HepG2 (cell line): ENCODE data around the gene MYH9. TPM values are rescaled to one million over a fixed set of nuclear protein-coding genes. Genes with fewer than 3 reads are reported as not detected.

Experiments used
- ATAC-seq: fragments of 200-7000 bp; cut with Tn5 transposase; 3 replicates; pipeline ENCODE4 v1.9.1; 2020; ENCODE audit warnings: mild to moderate bottlenecking, moderate library complexity
- BruUV-seq: library from RNA; stranded (reverse); fragments of 400-500 nt; replicated peaks from 2 replicates; lab custom pipeline; 2021; lab: Mats Ljungman, UMichigan
- CTCF ChIA-PET: fragments of 300-600 bp; formaldehyde crosslinking; extraction: SDS; loops from one replicate; lab custom pipeline; 2021; ENCODE audit warnings: low total read pairs, inconsistent platforms, low intra/inter-chr PET ratio; lab: Yijun Ruan, JAX
- POLR2A ChIA-PET: fragments of 350-600 bp; sonication (Branson Sonifier 250); formaldehyde crosslinking; loops from one replicate; lab custom pipeline; 2020; ENCODE audit warnings: antibody characterized with exemption, inconsistent platforms; lab: Yijun Ruan, JAX
- DNase-seq: peaks from one replicate; pipeline ENCODE4 v3.0.0-alpha.2; 2015; ENCODE audit warnings: low spot score
- FAIRE-seq: peaks from 3 replicates; lab custom pipeline; 2011; peaks lifted over from hg19 to GRCh38; lab: Jason Lieb, UNC
- H2AFZ ChIP-seq: one replicate; pipeline ENCODE4 v1.6.1; 2011; ENCODE audit warnings: low read length, inconsistent platforms
- H3K27ac ChIP-seq: fragments of 300-600 bp; 3 replicates; pipeline ENCODE4 v1.8.0; 2011; ENCODE audit warnings: mixed run types, mild to moderate bottlenecking, mixed read lengths, low read length, inconsistent platforms; ENCODE audit not compliant: insufficient read depth; ENCODE audit errors: extremely low read length
- H3K27me3 ChIP-seq, 2 experiments: fragments of 200-600 bp in 1 of 2; 2 replicates in 1 of 2; 3 replicates in 1 of 2; pipeline versions ENCODE4 v1.6.0 to v1.8.0; 2011; ENCODE audit warnings: low read length in 2 of 2, mild to moderate bottlenecking in 2 of 2, moderate library complexity in 2 of 2, inconsistent platforms in 1 of 2; ENCODE audit not compliant: insufficient read depth in 2 of 2, control insufficient read depth in 1 of 2
- H3K36me3 ChIP-seq, 2 experiments: fragments of 200-600 bp in 1 of 2; replicated peaks in 1 of 2; 2 replicates in 1 of 2; 3 replicates in 1 of 2; pipeline versions ENCODE4 v1.5.1 to v1.8.0; 2011; ENCODE audit warnings: low read length in 2 of 2, inconsistent platforms in 1 of 2; ENCODE audit not compliant: insufficient read depth in 2 of 2, control insufficient read depth in 1 of 2
- H3K4me1 ChIP-seq: 2 replicates; pipeline ENCODE4 v1.5.1; 2012; ENCODE audit warnings: low read length, inconsistent platforms; ENCODE audit not compliant: insufficient read depth
- H3K4me2 ChIP-seq: 2 replicates; pipeline ENCODE4 v1.6.0; 2011; ENCODE audit warnings: low read depth, low read length, inconsistent platforms
- H3K4me3 ChIP-seq, 3 experiments: fragments of 200-600 bp in 1 of 3; sonication (generic), shearing (Covaris generic) in 1 of 3; replicated peaks in 1 of 3; 2 replicates each; pipeline ENCODE4 v1.5.1; 2011 to 2016; ENCODE audit warnings: low read length in 3 of 3, inconsistent platforms in 2 of 3, low read depth in 2 of 3, mild to moderate bottlenecking in 2 of 3, control low read depth in 1 of 3, mixed read lengths in 1 of 3; ENCODE audit not compliant: insufficient read depth in 1 of 3
- H3K79me2 ChIP-seq: one replicate; pipeline ENCODE4 v1.6.1; 2011; ENCODE audit warnings: low read length, inconsistent platforms; ENCODE audit not compliant: insufficient read depth
- H3K9ac ChIP-seq: 2 replicates; pipeline ENCODE4 v1.6.0; 2011; ENCODE audit warnings: mild to moderate bottlenecking, low read depth, low read length, inconsistent platforms; ENCODE audit not compliant: insufficient read depth
- H3K9me3 ChIP-seq: 2 replicates; pipeline ENCODE4 v1.5.1; 2012; ENCODE audit warnings: mild to moderate bottlenecking, low read length
- H4K20me1 ChIP-seq: 2 replicates; pipeline ENCODE4 v1.6.0; 2011; ENCODE audit warnings: inconsistent platforms, mild to moderate bottlenecking, low read length, moderate library complexity; ENCODE audit not compliant: insufficient read depth
- AGO2 ChIP-seq: fragments of 200-400 bp; formaldehyde crosslinking; optimal IDR thresholded peaks from 2 replicates; pipeline ENCODE3; 2017; ENCODE audit warnings: mild to moderate bottlenecking, low read depth, low read length, moderate library complexity
- BRF2 ChIP-seq: sonication (generic); formaldehyde crosslinking; IDR thresholded peaks from 2 replicates; pipeline ENCODE4 v1.8.1; 2022; ENCODE audit warnings: mild to moderate bottlenecking, missing genetic modification reagents
- CAMTA2 ChIP-seq: sonication (generic); formaldehyde crosslinking; IDR thresholded peaks from 2 replicates; pipeline ENCODE4 v1.4.0; 2020; ENCODE audit warnings: mild to moderate bottlenecking, missing genetic modification reagents, borderline replicate concordance
- CCDC6 ChIP-seq: sonication (generic); formaldehyde crosslinking; IDR thresholded peaks from 2 replicates; pipeline ENCODE4 v1.8.1; 2022; ENCODE audit warnings: mild to moderate bottlenecking, missing genetic modification reagents, moderate library complexity
- ELF3 ChIP-seq: IDR thresholded peaks from 2 replicates; pipeline ENCODE4 v1.6.1; 2016; ENCODE audit warnings: missing genetic modification reagents, missing compliant biosample characterization
- KDM1A ChIP-seq: IDR thresholded peaks from 2 replicates; pipeline ENCODE4 v1.6.1; 2016; ENCODE audit warnings: missing compliant biosample characterization
- MLX ChIP-seq: IDR thresholded peaks from 2 replicates; pipeline ENCODE4 v1.6.1; 2016
- NCOA1 ChIP-seq: sonication (generic); formaldehyde crosslinking; IDR thresholded peaks from 2 replicates; pipeline ENCODE4 v1.9.0; 2021; ENCODE audit warnings: missing genetic modification reagents
- NFKBIZ ChIP-seq: IDR thresholded peaks from 2 replicates; pipeline ENCODE4 v1.6.1; 2018; ENCODE audit warnings: missing genetic modification reagents, missing compliant biosample characterization
- NR0B2 ChIP-seq: sonication (generic); formaldehyde crosslinking; IDR thresholded peaks from 2 replicates; pipeline ENCODE4 v1.4.0; 2020; ENCODE audit warnings: mild to moderate bottlenecking, missing genetic modification reagents
- PAXIP1 ChIP-seq: sonication (generic); formaldehyde crosslinking; conservative IDR thresholded peaks from 2 replicates; pipeline ENCODE4 v1.4.0; 2020; ENCODE audit warnings: mild to moderate bottlenecking, missing genetic modification reagents, moderate library complexity
- RBM22 ChIP-seq: fragments of 200-400 bp; formaldehyde crosslinking; optimal IDR thresholded peaks from 2 replicates; pipeline ENCODE3; 2017; ENCODE audit warnings: mild to moderate bottlenecking, low read length, moderate library complexity
- RELA ChIP-seq: sonication (generic); formaldehyde crosslinking; IDR thresholded peaks from 2 replicates; pipeline ENCODE4 v1.4.0; 2020; ENCODE audit warnings: missing genetic modification reagents
- SOX6 ChIP-seq, 2 experiments: fragments of 450-650 bp in 1 of 2; sonication (generic) in 1 of 2; formaldehyde crosslinking in 1 of 2; IDR thresholded peaks; 2 replicates each; pipeline versions ENCODE4 v1.4.0 to v1.6.1; 2017 to 2020; ENCODE audit warnings: antibody characterized with exemption in 1 of 2, mild to moderate bottlenecking in 1 of 2, missing genetic modification reagents in 1 of 2
- YEATS2 ChIP-seq: sonication (generic); formaldehyde crosslinking; IDR thresholded peaks from 2 replicates; pipeline ENCODE4 v1.4.0; 2020; ENCODE audit warnings: missing genetic modification reagents, borderline replicate concordance
- ZKSCAN5 ChIP-seq: sonication (generic); formaldehyde crosslinking; IDR thresholded peaks from 2 replicates; pipeline ENCODE4 v1.5.1; 2020; ENCODE audit warnings: mild to moderate bottlenecking, missing genetic modification reagents
- ZNF883 ChIP-seq: sonication (generic); formaldehyde crosslinking; IDR thresholded peaks from 2 replicates; pipeline ENCODE4 v1.5.1; 2020; ENCODE audit warnings: mild to moderate bottlenecking, missing genetic modification reagents; ENCODE audit errors: not compliant biosample characterization
- ZSCAN21 ChIP-seq: sonication (generic); formaldehyde crosslinking; IDR thresholded peaks from 2 replicates; pipeline ENCODE4 v1.8.0; 2022; ENCODE audit warnings: mild to moderate bottlenecking, missing genetic modification reagents, moderate library complexity, borderline replicate concordance
- WGBS: methylation state at CpG from one replicate; pipeline ENCODE4 v1.1.6; 2017; ENCODE audit warnings: low lambda C conversion rate; 5-methylcytosine and 5-hydroxymethylcytosine counted together
- in situ Hi-C: cut with HindIII; loops from 2 replicates; pipeline ENCODE4 v1.10.0; 2017; ENCODE audit warnings: low pct_unique_long_range_greater_than_20kb; ENCODE audit not compliant: extremely low pct_ligation_motif_present
- intact Hi-C: fragments of 100-400 bp; cut with micrococcal nuclease; formaldehyde crosslinking; loops from one replicate; pipeline ENCODE4 v1.10.0; 2022; ENCODE audit not compliant: unreplicated experiment
- polyA plus RNA-seq, 8 experiments: library from polyadenylated mRNA; depleted of rRNA in 3 of 8; stranded (reverse) in 7 of 8; unstranded in 1 of 8; fragments of >200 nt; fragmentation: Illumina TruSeq in 4 of 8; extraction: Trizol in 4 of 8; gene quantifications; 2 replicates each; pipeline versions ENCODE4 v1.2.1 to v1.2.3, GENCODE V29; 2011 to 2016; ENCODE audit warnings: low read depth in 4 of 8, missing spikeins in 1 of 8, mixed read lengths in 1 of 8; ENCODE audit not compliant: insufficient read depth in 1 of 8
- total RNA-seq, 5 experiments: library from RNA; depleted of rRNA; stranded (reverse); fragments of >200 nt; fragmentation: Illumina TruSeq; extraction: Trizol; gene quantifications; 2 replicates each; pipeline ENCODE4 v1.2.3, GENCODE V29; 2016; ENCODE audit warnings: low read depth in 1 of 5

Gene MYH9
- total and polyA plus RNA-seq, 2 of the 13 experiments (the other 11 are each of a cell fraction or from before 2014, with no cell fraction given) = 50.7 to 98.5 TPM

GRCh38 chr22:36282328-36282831, 105.4 kb downstream of the MYH9 start (continued):
- no peak for TF ChIP-seq NCOA1
- TF ChIP-seq CCDC6 (CRISPR knock-in tag) = no peak
- TF ChIP-seq NR0B2 (CRISPR knock-in tag) = no peak
- no peak for TF ChIP-seq NFKBIZ (CRISPR knock-in tag)
- no peak for TF ChIP-seq ZKSCAN5 (CRISPR knock-in tag)
- TF ChIP-seq MLX (CRISPR knock-in tag) = no peak
- TF ChIP-seq RELA (CRISPR knock-in tag) = no peak
- no peak for TF ChIP-seq YEATS2
- TF ChIP-seq BRF2 (CRISPR knock-in tag) = no peak
- TF ChIP-seq KDM1A (CRISPR knock-in tag) = no peak
- TF ChIP-seq ZSCAN21 (CRISPR knock-in tag) = no peak
- TF ChIP-seq, all 625 proteins: peak for 0

- Histone ChIP-seq H3K27ac (peak overlapping the region; percentile 33), H3K9ac (no peak overlapping the region), H4K20me1 (no peaks in the 10 kb centered on the region), H3K4me3 (no peak overlapping the region), H3K4me2 (no peak overlapping the region), H3K27me3 (no peaks in the 10 kb centered on the region), H2AFZ (no peak overlapping the region), H3K79me2 (no peaks in the 10 kb centered on the region), H3K36me3 (peaks cover 26 to 43% of the 10 kb centered on the region in 2 experiments), H3K9me3 (no peaks in the 10 kb centered on the region), H3K4me1 (peaks cover 37% of the 10 kb centered on the region)
- intact Hi-C loops (no loop called here), in situ Hi-C loops (loop anchor here (10.0 kb wide), 1 partner anchor 47 kb away; the partner anchor contains the start of gene APOL2)
- DNase-seq (no peak), FAIRE-seq (no peak), ATAC-seq (no peak)
- ChIA-PET CTCF (no interaction called here), POLR2A (interaction anchor here (1.2 kb wide), 1 partner anchor 32 kb away, joined by 4 read pairs; no protein-coding TSS in a partner anchor)
- no TSS peak for BruUV-seq
- 94% methylated on average over 14 of the region's 14 CpGs for WGBS
- TF ChIP-seq ELF3 (CRISPR knock-in tag) (no peak), CAMTA2 (CRISPR knock-in tag) (no peak), ZNF883 (CRISPR knock-in tag) (no peak), PAXIP1 (no peak), SOX6 (IDR thresholded peaks at IDR 0.05) (no peak), SOX6 (CRISPR knock-in tag; IDR thresholded peaks at IDR 0.05) (no peak), AGO2 (peak; percentile 69), RBM22 (peak; percentile 34)
Measured at GRCh38 chr22:36281781-36282327, 105.9 kb downstream of the MYH9 start.
